OCI-LY3 (cell line): Measurements from ENCODE around the gene STK32B.

Experiments used
- EZH2phosphoT487 ChIP-seq: fragments of 200-600 bp; shearing (Covaris generic); IDR thresholded peaks from 2 replicates; pipeline ENCODE4 v1.6.1; 2018; ENCODE audit warnings: antibody characterized with exemption, mixed run types, low read depth
- TF ChIP-seq, protein P1 (sequence below): fragments of 200-600, 300-600 bp; sonication (generic); IDR thresholded peaks from 2 replicates; pipeline ENCODE4 v1.5.1; 2014; ENCODE audit warnings: antibody characterized with exemption, low read length, low read depth

- TF ChIP-seq, protein P1, sequence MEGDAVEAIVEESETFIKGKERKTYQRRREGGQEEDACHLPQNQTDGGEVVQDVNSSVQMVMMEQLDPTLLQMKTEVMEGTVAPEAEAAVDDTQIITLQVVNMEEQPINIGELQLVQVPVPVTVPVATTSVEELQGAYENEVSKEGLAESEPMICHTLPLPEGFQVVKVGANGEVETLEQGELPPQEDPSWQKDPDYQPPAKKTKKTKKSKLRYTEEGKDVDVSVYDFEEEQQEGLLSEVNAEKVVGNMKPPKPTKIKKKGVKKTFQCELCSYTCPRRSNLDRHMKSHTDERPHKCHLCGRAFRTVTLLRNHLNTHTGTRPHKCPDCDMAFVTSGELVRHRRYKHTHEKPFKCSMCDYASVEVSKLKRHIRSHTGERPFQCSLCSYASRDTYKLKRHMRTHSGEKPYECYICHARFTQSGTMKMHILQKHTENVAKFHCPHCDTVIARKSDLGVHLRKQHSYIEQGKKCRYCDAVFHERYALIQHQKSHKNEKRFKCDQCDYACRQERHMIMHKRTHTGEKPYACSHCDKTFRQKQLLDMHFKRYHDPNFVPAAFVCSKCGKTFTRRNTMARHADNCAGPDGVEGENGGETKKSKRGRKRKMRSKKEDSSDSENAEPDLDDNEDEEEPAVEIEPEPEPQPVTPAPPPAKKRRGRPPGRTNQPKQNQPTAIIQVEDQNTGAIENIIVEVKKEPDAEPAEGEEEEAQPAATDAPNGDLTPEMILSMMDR, result no peak
- TF ChIP-seq EZH2phosphoT487, result no peak
Measured at GRCh38 chr4:5066101-5066500, 14.8 kb downstream of the STK32B start.
